Measurements from ENCODE around the gene CRX.
A peak's percentile ranks its signal among the peaks of the same experiment; 100 is the strongest.

- TF ChIP-seq EZH2 (IDR thresholded peaks at IDR 0.05; ENCODE audit: borderline replicate concordance, low read depth, low read length, severe bottlenecking) (no peak), POLR2A (IDR thresholded peaks at IDR 0.05; ENCODE audit: low read depth, low read length) (peak; percentile 93), MAX (IDR thresholded peaks at IDR 0.05; ENCODE audit: insufficient read depth, insufficient read length) (no peak), POLR2AphosphoS5 (IDR thresholded peaks at IDR 0.05; ENCODE audit: insufficient read depth, low read depth, low read length) (peak; percentile 94), JUN (IDR thresholded peaks at IDR 0.05; ENCODE audit: borderline replicate concordance, insufficient read depth, insufficient read length, low read depth) (no peak)
- TF ChIP-seq, protein P1, sequence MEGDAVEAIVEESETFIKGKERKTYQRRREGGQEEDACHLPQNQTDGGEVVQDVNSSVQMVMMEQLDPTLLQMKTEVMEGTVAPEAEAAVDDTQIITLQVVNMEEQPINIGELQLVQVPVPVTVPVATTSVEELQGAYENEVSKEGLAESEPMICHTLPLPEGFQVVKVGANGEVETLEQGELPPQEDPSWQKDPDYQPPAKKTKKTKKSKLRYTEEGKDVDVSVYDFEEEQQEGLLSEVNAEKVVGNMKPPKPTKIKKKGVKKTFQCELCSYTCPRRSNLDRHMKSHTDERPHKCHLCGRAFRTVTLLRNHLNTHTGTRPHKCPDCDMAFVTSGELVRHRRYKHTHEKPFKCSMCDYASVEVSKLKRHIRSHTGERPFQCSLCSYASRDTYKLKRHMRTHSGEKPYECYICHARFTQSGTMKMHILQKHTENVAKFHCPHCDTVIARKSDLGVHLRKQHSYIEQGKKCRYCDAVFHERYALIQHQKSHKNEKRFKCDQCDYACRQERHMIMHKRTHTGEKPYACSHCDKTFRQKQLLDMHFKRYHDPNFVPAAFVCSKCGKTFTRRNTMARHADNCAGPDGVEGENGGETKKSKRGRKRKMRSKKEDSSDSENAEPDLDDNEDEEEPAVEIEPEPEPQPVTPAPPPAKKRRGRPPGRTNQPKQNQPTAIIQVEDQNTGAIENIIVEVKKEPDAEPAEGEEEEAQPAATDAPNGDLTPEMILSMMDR (IDR thresholded peaks at IDR 0.05; ENCODE audit: extremely low read depth in 1 of 2, insufficient read depth in 1 of 2, low read depth in 1 of 2, low read length in 2 of 2), result no peak
These were observed 43.4 kb upstream of the CRX start, which contains the start of gene SELENOW for GRCh38 chr19:47778049-47778953.
